ENCODE results near the gene CLIC3.

Gene CLIC3

GRCh38 chr9:137021568-137021978, 25.2 kb upstream of the CLIC3 start:
- no peak for DNase-seq (ENCODE audit: low read depth, low spot score)
- Histone ChIP-seq H3K27ac (no peak overlapping the region), H3K36me3 (ENCODE audit: insufficient read depth, low read length) (no peaks in the 10 kb centered on the region), H3K4me3 (no peak overlapping the region), H3K9me3 (ENCODE audit: low read depth, low read length) (no peaks in the 10 kb centered on the region), H3K9ac (ENCODE audit: insufficient read length) (no peak overlapping the region)
- TF ChIP-seq FOXP2 (optimal IDR thresholded peaks at IDR 0.05; ENCODE audit: control extremely low read depth, extremely low read length, insufficient read depth) (no peak), EZH2 (IDR thresholded peaks at IDR 0.05) (no peak), POLR2AphosphoS5 (IDR thresholded peaks at IDR 0.05; ENCODE audit: borderline replicate concordance, low read depth, low read length) (no peak)

GRCh38 chr9:137020771-137021567, 24.6 kb upstream of the CLIC3 start:
- Histone ChIP-seq H3K4me3 (no peak overlapping the region), H3K9me3 (ENCODE audit: low read depth, low read length) (no peaks in the 10 kb centered on the region), H3K36me3 (ENCODE audit: insufficient read depth, low read length) (no peaks in the 10 kb centered on the region), H3K9ac (ENCODE audit: insufficient read length) (no peak overlapping the region), H3K27ac (no peak overlapping the region)
- TF ChIP-seq FOXP2 (optimal IDR thresholded peaks at IDR 0.05; ENCODE audit: control extremely low read depth, extremely low read length, insufficient read depth), result no peak
- TF ChIP-seq EZH2 (IDR thresholded peaks at IDR 0.05), result no peak
- no peak for TF ChIP-seq POLR2AphosphoS5 (IDR thresholded peaks at IDR 0.05; ENCODE audit: borderline replicate concordance, low read depth, low read length)
- DNase-seq (ENCODE audit: low read depth, low spot score), result no peak

GRCh38 chr9:137019891-137020683, 23.7 kb upstream of the CLIC3 start:
- H3K4me3 ChIP-seq, result no peak overlapping the region
- no peaks in the 10 kb centered on the region for H3K36me3 ChIP-seq (ENCODE audit: insufficient read depth, low read length)
- H3K9me3 ChIP-seq (ENCODE audit: low read depth, low read length), result no peaks in the 10 kb centered on the region
- TF ChIP-seq POLR2AphosphoS5 (IDR thresholded peaks at IDR 0.05; ENCODE audit: borderline replicate concordance, low read depth, low read length), result no peak
- no peak for TF ChIP-seq EZH2 (IDR thresholded peaks at IDR 0.05)
- no peak for TF ChIP-seq FOXP2 (optimal IDR thresholded peaks at IDR 0.05; ENCODE audit: control extremely low read depth, extremely low read length, insufficient read depth)
- H3K27ac ChIP-seq, result no peak overlapping the region
- DNase-seq (ENCODE audit: low read depth, low spot score), result no peak
- H3K9ac ChIP-seq (ENCODE audit: insufficient read length), result no peak overlapping the region

- no peaks in the 10 kb centered on the region for H3K36me3 ChIP-seq (ENCODE audit: insufficient read depth, low read length)
- H3K27ac ChIP-seq, result no peak overlapping the region
- H3K9me3 ChIP-seq (ENCODE audit: low read depth, low read length), result no peaks in the 10 kb centered on the region
- DNase-seq (ENCODE audit: low read depth, low spot score), result no peak
- no peak overlapping the region for H3K4me3 ChIP-seq
- H3K9ac ChIP-seq (ENCODE audit: insufficient read length), result no peak overlapping the region
- TF ChIP-seq EZH2 (IDR thresholded peaks at IDR 0.05) (no peak), FOXP2 (optimal IDR thresholded peaks at IDR 0.05; ENCODE audit: control extremely low read depth, extremely low read length, insufficient read depth) (no peak), POLR2AphosphoS5 (IDR thresholded peaks at IDR 0.05; ENCODE audit: borderline replicate concordance, low read depth, low read length) (no peak)
Observed at GRCh38 chr9:137018761-137019559, 22.6 kb upstream of the CLIC3 start.

GRCh38 chr9:137017791-137018497, 21.6 kb upstream of the CLIC3 start:
- no peak overlapping the region for H3K4me3 ChIP-seq

GRCh38 chr9:137017071-137017470, 20.7 kb upstream of the CLIC3 start:
- no peak for DNase-seq (ENCODE audit: low read depth, low spot score)
- no peaks in the 10 kb centered on the region for H3K9me3 ChIP-seq (ENCODE audit: low read depth, low read length)
- H3K36me3 ChIP-seq (ENCODE audit: insufficient read depth, low read length), result no peaks in the 10 kb centered on the region
- no peak overlapping the region for H3K27ac ChIP-seq
- H3K9ac ChIP-seq (ENCODE audit: insufficient read length), result no peak overlapping the region
- TF ChIP-seq EZH2 (IDR thresholded peaks at IDR 0.05) (no peak), POLR2AphosphoS5 (IDR thresholded peaks at IDR 0.05; ENCODE audit: borderline replicate concordance, low read depth, low read length) (no peak), FOXP2 (optimal IDR thresholded peaks at IDR 0.05; ENCODE audit: control extremely low read depth, extremely low read length, insufficient read depth) (no peak)
- H3K4me3 ChIP-seq, result no peak overlapping the region

More at GRCh38 chr9:137017791-137018497, 21.6 kb upstream of the CLIC3 start:
- no peak for DNase-seq (ENCODE audit: low read depth, low spot score)
- H3K9ac ChIP-seq (ENCODE audit: insufficient read length), result no peak overlapping the region
- no peaks in the 10 kb centered on the region for H3K36me3 ChIP-seq (ENCODE audit: insufficient read depth, low read length)
- H3K9me3 ChIP-seq (ENCODE audit: low read depth, low read length), result no peaks in the 10 kb centered on the region
- H3K27ac ChIP-seq, result no peak overlapping the region
- TF ChIP-seq FOXP2 (optimal IDR thresholded peaks at IDR 0.05; ENCODE audit: control extremely low read depth, extremely low read length, insufficient read depth) (no peak), EZH2 (IDR thresholded peaks at IDR 0.05) (no peak), POLR2AphosphoS5 (IDR thresholded peaks at IDR 0.05; ENCODE audit: borderline replicate concordance, low read depth, low read length) (no peak)

GRCh38 chr9:137016436-137016835, 20.1 kb upstream of the CLIC3 start:
- Histone ChIP-seq H3K27ac (no peak overlapping the region), H3K9ac (ENCODE audit: insufficient read length) (no peak overlapping the region)
- DNase-seq (ENCODE audit: low read depth, low spot score), result no peak

More at GRCh38 chr9:137016436-137016835, 20.1 kb upstream of the CLIC3 start:
- no peak for TF ChIP-seq FOXP2 (optimal IDR thresholded peaks at IDR 0.05; ENCODE audit: control extremely low read depth, extremely low read length, insufficient read depth)
- Histone ChIP-seq H3K4me3 (no peak overlapping the region), H3K36me3 (ENCODE audit: insufficient read depth, low read length) (no peaks in the 10 kb centered on the region), H3K9me3 (ENCODE audit: low read depth, low read length) (no peaks in the 10 kb centered on the region)

All from SK-N-MC (cell line).